ENCODE measurements around the gene WAPL. TPM values are rescaled to one million over a fixed set of nuclear protein-coding genes. Genes with fewer than 3 reads are reported as not detected.
A peak's percentile ranks its signal among the peaks of the same experiment; 100 is the strongest.
"Not testable (repeated sequence)": the region's sequence is repeated elsewhere in the genome, so short reads cannot be mapped to it uniquely, and the experiment has no call there.

Gene WAPL
- polyA plus RNA-seq, 3 donors: 8.0 to 16.6 (median 14.3) TPM

DNA sequence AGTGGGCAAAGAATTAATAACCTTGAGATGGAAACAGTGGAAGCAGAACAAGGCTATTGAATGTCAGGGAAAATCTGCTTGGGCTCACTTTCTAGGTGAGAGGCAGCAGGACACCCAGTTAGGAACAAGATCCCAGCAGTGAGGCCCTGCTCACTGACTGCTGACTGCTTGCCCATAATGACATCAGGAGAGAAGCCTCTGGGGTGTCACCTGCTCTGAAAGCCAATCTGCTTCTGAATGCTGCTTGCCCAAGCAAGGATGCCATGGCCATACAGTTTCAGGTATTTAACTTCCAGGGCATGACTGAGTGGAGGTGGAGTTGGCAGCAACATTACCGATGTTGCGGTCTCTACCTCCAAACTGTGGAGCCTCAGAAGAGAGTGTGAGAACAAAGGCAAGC, 11.7 kb upstream of the WAPL start:
- H3K27ac ChIP-seq (ENCODE audit: low read depth, low read length): no peak overlapping the region
- WGBS, 3 donors: 89 to 98% (median 94%) methylated on average over 2 of the region's 2 CpGs

DNA sequence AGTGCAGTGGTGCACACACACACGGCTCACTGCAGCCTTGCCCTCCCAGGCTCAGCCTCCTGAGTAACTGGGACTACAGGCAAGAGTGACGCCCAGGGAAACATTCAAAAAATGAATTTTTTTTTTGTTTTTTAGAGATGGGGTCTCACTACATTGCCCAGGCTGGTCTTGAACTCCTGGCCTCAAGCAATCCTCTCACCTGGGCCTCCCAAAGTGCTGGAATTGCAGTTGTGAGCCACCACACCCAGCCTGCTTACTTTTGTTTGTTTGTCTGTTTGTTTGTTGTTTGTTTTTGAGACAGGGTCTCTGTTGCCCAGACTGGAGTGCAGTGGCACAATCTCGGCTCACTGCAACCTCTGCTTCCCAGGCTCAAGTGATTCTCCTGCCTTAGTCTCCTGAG, 7.1 kb upstream of the WAPL start:
- not testable (repeated sequence) for H3K27ac ChIP-seq (ENCODE audit: low read depth, low read length)
- whole genome bisulfite sequencing, 3 donors: 63 to 90% (median 90%) methylated on average over 3 of the region's 3 CpGs

DNA sequence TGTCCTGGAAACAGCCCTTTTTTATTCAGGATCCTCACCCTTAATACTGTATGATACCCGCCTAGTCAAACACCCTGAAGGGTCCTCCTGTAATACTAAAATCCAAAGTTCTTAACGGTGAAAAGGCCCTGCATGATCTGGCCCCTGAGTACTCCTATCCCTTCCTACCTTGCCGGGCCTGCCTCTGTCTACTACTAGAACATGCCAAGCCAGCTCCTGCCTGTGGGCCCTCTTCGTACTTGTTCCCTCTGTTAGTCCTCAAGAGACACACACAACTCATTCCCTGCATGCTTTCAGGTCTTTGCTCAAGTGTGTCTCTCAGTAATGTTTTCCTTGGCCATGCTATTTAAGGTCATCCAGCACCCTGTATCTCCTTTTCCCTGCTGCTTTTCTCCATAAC, 5.0 kb upstream of the WAPL start:
- 88 to 91% (median 90%) methylated on average over 4 of the region's 4 CpGs for WGBS, 3 donors
- H3K27ac ChIP-seq (ENCODE audit: low read depth, low read length): no peak overlapping the region

DNA sequence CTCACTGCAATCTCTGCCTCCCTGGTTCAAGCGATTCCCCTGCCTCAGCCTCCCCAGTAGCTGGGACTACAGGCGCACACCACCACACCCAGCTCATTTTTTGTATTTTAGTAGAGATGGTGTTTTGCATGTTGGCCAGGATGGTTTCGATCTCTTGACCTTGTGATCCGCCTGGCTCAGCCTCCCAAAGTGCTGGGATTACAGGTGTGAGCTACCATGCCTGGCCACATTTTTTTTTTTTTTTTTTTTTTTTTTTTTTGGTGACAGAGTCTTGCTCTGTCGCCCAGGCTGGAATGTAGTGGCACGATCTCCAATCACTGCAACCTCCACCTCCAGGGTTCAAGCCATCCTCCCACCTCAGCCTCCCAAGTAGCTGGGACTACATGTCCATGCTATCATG, 4.1 kb upstream of the WAPL start:
- 97 to 99% (median 98%) methylated on average over 6 of the region's 6 CpGs for WGBS, 3 donors

DNA sequence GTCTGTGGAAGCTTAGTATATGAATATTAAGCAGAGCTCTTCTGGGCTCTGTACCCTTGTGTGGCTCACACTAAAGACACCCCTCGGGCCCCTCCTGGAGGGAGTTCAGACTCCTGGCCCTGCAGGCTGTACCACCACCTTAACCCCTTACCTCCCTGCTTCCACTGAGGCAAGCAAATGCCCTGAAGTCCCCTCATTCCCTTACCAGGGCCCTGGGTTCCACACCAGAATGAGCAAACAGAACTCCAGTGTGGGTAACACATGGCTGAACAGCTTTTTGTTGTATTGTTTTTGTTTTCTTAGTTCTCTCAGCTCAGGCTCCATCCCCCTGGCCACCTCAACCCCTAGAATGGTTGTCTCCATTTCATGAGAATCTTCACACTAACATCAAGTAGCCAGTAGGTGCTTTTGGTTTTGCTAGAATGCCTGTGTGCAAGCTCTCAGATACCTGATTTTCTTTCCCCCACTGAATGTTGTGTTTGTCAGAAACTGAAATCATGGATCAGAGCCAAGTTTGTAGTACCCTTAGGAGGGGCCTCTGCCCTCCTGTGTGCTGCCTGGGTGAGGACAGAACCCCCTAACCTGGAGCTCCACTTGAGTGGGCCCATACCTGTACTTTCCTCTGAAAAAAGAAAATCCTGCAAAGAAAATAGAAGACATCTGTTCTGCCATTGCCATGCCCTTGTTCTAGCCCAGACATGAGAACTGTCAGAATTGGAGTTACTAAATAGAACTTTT, 2.8 kb upstream of the WAPL start:
- no peak overlapping the region for H3K27ac ChIP-seq (ENCODE audit: low read depth, low read length)
- WGBS, 3 donors: 36 to 70% (median 62%) methylated on average over 1 of the region's 1 CpG

More for the DNA sequence above, 4.1 kb upstream of the WAPL start:
- H3K27ac ChIP-seq (ENCODE audit: low read depth, low read length): not testable (repeated sequence)

DNA sequence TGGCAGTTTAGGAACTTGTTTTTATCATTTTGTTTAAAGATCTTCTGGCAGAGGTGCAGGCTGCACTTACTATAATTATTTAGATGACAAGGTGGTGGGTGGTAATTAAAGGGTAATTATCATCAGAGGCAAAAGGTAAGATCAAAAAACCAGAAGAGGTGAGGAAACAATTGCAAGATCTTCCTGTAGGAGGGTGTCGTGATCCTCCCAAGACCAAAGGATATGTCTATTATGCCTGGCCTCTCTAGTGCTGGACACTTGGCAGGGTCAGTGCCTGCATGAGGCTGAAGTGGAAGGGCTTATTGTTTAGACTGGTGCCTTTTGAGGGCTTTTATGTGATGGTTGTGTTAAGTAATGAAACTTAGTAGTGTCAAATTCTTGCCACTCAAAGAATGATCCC, 1.8 kb upstream of the WAPL start:
- WGBS, 3 donors: 30 to 48% (median 48%) methylated on average over 1 of the region's 1 CpG
- H3K27ac ChIP-seq (ENCODE audit: low read depth, low read length): no peak overlapping the region

DNA sequence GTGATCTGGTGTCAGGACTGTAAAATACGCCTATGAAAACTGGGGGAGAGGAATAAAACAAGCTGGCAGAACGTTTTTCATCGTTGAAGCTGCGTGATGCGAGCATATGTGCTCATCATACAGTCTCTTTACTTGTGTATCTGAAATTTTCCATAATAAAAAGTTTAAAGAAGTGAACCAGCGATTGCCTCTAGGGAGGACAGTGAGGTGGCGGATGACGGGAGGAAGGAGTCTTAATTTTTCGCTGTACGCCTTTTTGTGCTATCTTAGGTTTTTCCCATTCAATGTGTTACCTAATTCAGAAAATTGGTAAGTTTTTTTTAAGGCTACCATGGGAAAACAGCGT, 891 bp upstream of the WAPL start:
- no peak overlapping the region for H3K27ac ChIP-seq (ENCODE audit: low read depth, low read length)

DNA sequence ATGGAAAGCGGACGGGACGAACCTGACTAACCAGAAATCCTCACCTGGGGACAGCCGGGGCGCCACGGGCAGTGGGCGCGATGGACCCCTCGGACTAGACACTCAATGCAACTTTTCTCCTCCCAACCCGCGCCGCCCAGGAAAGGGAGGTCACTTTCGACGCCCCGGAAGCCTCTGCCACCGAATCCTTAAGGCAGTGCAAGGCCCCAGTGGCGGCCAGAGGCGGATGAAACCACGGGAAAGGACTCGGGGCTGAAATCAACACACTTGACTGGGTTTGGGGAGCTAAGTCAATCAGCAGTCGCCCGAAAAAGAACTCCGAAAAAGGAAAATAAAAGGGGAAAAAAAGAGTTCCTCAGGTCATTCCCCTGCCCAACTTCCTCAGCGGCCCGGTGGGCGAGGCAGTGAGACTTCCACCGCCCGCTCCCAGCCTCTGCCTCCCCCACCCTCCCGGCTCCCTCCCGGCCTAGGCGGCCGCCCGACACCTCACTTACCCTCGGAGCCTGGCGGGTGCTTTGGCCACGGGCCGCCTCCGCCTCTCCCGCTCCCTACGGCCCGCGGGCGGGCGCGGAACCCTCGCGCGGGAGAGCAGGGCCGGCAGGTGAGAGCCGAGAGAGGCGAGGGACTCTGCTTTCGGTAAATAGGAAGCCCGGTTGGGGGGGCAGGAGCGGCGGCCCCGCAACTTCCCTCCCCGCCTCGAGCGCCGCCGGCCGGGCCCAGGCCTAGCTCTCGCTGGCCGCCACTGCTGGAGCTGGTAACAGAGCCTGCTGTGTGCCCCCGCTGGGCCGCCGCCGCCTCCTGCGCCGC, 518 bp downstream of the WAPL start:
- WGBS, 3 donors: 0 to 2% (median 0%) methylated on average over 46 to 70 of the region's 70 CpGs

More for the DNA sequence above, 891 bp upstream of the WAPL start:
- 15 to 20% (median 16%) methylated on average over 11 of the region's 11 CpGs for WGBS, 3 donors

DNA sequence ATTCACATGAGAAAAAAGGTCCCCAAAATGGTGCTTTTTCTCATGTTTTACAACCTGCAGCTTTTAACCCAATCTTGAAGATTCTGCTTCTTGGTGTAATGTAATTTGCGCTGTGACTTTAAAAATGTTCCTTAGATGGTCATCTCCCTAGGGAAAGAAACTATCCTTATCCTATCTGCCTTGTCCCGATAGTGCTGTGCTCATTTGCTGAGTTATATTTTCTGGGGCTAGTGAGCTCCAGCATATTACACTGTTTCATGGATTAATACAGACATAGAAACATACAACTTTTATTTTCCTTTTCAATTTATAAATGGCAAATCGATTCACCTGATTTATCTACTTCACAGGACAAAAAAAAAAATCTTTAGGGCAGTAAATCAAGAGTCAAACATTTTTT, 2.8 kb downstream of the WAPL start:
- H3K27ac ChIP-seq (ENCODE audit: low read depth, low read length): no peak overlapping the region
- 50 to 73% (median 60%) methylated on average over 3 of the region's 3 CpGs for WGBS, 3 donors

More for the DNA sequence above, 518 bp downstream of the WAPL start:
- peak overlapping the region; percentile 80 for H3K27ac ChIP-seq (ENCODE audit: low read depth, low read length)

DNA sequence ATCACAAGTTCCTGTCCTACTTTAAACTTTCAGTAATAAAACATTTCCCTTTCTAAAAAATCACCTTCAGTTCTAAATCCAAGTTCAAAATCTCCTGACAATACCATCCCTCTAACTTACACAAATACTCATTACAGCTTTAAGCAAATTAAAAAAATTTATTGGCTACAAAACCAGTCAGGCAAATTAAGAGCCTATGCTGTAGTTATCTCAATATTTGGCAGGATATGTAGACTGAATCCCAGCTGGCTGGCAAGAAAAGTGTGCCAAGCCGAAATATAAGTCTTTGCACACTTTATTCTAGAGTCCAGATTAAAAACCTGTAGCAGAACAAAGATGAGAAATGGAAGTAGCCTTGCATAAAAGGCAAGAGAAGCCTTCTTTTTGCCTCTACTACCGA, 9.5 kb downstream of the WAPL start:
- 33 to 72% (median 70%) methylated on average over 2 of the region's 2 CpGs for WGBS, 3 donors
- no peak overlapping the region for H3K27ac ChIP-seq (ENCODE audit: low read depth, low read length)

DNA sequence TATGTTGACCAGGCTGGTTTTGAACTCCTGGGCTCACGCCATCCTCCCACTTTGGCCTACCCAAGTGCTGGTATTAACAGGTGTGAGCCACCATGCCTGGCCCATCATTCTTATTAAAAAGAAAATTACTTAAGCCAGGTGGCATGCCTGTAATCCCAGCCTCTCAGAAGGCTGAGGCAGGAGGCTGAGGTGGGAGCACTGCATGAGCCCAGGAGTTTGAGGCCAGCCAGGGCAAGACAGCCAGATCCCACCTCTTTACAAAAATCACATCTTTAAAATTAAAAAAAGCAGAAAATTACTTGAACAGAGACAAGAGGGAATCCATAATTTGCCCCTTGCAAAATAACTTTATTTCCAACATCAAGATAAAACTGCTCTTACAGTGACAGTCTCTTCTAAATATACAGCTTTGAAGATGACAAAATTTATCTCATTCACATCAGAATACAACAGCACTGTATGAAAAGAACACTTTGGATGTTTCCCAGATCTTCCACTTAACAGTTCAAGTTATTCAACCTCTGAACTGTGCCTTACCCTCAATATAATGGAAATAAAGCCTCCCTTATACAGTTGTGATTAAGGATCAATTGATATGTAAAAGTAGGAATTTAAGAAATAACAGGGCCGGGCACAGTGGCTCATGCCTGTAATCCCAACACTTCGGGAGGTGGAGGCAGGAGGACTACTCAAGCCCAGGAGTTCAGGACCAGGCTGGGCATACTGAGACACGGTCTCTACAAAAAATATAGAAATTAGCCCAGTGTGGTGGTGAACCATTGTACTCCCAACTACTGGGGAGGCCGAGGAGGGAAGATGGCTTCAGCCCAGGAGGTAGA, 10.3 kb downstream of the WAPL start:
- 95 to 97% (median 96%) methylated on average over 5 of the region's 5 CpGs for WGBS, 3 donors
- no peak overlapping the region for H3K27ac ChIP-seq (ENCODE audit: low read depth, low read length)

DNA sequence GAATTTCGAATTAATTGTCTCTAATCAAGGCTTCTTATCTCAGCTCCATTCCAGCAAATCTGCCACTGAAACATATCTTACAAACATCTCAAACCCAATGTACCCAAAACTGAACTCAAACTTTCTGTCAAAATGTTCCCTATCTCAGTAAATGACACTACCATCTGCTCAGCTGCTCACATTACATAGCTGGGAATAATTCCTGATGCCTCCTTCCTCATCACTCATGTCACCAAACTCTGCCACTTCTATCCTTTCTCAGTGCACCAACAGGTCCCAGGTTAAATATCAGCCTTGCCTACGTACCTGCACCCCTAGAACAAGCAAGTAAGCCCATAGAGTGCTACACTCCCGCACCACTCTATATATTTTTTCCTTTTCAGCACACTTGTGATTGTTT, 12.4 kb downstream of the WAPL start:
- H3K27ac ChIP-seq (ENCODE audit: low read depth, low read length): no peak overlapping the region
- WGBS, 3 donors: 89 to 95% (median 93%) methylated on average over 3 of the region's 3 CpGs

DNA sequence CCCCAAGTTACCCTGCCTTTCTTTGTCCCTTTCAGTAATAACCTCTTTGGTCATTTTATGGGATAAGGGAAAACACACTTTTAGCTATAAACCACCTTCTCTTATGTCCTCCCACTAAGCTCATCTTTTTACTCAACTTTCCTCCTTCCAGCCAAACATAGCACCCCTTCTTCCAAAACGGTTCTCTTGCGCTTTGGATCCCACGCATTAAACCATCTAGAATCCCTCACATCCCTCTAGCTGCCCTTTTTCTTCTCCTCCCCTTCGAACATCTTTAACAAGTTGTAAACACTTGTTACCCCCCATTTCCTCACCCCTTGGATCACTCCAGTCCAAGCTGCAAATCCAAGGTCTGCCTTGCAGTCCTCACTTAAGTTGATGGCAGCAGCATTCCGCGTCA, 13.4 kb downstream of the WAPL start:
- no peak overlapping the region for H3K27ac ChIP-seq (ENCODE audit: low read depth, low read length)
- WGBS, 3 donors: 94 to 95% (median 95%) methylated on average over 6 of the region's 6 CpGs

DNA sequence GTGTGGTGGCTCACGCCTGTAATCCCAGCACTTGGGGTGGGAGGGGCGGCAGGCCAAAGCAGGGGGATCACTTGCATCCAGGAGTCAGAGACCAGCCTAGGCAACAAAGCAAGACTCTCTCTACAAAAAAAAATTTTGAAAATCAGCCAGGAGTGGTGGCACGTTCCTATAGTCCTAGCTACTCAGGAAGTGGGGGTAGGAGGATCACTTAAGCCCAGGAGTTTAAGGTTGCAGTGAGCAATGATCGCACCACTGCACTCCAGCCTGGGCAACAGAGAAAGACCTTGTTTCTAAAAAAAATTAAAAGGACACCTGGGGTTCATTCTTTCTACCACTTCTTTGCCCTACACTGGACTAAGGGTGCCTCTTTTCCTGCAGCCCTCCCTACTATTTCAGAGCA, 15.1 kb downstream of the WAPL start:
- 65 to 72% (median 71%) methylated on average over 4 of the region's 4 CpGs for WGBS, 3 donors
- H3K27ac ChIP-seq (ENCODE audit: low read depth, low read length): no peak overlapping the region

DNA sequence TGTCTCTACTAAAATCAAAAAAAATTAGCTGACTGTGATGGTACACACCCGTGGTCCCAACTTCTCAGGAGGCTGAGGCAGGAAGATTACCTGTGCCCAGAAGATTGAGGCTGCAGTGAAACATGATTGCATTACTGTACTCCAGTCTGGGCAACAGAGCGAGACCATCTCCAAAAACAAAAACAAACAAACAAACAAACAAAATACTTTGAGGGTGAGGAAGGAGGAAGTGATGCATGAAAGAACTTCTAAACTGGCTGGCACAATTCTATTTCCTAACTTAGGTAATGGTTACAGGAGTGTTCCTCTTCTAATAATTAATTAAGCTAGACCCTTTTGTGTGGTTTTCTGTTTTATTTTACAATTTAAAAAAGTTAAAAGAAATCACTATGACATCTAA, 15.5 kb downstream of the WAPL start:
- H3K27ac ChIP-seq (ENCODE audit: low read depth, low read length): no peak overlapping the region
- 60 to 77% (median 70%) methylated on average over 2 of the region's 2 CpGs for WGBS, 3 donors

DNA sequence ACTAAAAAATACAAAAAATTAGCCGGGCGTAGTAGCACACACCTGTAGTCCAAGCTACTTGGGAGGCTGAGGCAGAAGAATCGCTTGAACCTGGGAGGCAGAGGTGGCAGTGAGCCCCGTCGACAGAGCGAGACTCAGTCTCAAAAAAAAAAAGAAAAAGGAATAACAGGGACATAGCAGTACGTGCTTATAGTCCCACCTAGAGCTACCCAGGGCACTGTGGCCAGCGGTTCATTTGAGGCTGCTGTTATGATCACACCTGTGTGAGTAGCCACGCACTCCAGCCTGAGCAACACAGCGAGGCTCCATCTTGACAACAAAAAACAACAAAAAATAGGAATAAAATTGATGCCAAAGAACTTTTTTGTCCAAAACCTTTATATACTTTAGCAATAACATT, 17.1 kb downstream of the WAPL start:
- no peak overlapping the region for H3K27ac ChIP-seq (ENCODE audit: low read depth, low read length)
- WGBS, 3 donors: 93 to 97% (median 96%) methylated on average over 10 of the region's 10 CpGs

DNA sequence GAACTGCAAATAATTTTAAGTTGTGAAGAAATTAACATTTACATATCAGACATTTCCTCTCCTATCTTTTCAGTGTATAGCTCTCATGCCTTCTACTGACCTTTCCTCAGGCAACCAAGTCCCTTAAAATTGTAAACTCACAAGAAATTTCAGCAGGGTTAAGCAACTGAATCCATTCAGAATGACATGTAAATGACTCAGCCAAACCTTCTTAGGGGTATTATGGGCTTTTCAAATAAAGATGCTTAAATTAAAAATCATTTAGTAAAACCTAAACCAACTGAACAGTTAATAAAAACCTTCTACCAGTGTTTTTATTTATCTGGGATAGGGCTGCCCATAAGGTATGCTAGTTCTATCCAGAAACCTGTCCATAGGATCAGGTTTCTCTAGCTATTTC, 20.7 kb downstream of the WAPL start:
- no peak overlapping the region for H3K27ac ChIP-seq (ENCODE audit: low read depth, low read length)

DNA sequence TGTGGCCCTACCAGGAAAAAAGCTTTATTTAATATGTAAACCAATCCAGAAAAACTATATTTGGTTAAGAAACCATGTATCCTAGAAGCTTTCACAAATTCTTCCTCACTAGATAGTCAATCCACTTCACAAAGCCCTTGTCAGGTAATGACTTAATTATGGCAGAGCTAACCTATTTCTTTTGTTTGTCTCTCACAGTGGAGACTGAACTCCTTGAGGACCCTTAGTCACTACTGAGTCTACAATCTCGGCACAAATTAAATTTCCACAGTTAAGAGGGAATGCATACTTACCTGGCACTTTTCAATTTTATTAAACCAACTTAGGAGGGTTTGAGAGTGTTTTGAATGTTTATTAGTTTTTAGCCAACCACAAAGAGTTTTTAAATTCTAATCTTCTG, 23.0 kb downstream of the WAPL start:
- 85 to 93% (median 92%) methylated on average over 1 of the region's 1 CpG for WGBS, 3 donors

DNA sequence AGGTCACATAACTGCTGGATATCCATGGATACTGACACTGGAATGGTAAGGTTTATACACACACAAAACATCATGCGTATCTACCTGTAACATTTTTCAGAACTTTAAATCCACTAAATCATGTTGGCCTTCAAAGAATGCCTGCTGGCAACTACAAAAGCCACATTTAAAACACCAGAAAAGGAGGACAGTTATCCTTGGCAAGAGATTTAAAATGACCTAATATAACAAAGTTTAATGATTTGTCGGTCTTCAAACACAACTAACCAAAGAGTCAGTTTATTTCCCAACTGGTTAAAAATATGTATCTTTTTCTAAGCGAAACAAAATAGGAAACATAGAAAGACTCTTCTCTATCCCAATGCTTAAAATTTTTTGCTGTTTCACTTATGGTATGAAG, 24.0 kb downstream of the WAPL start:
- H3K27ac ChIP-seq (ENCODE audit: low read depth, low read length): no peak overlapping the region
- 58 to 81% (median 79%) methylated on average over 3 of the region's 3 CpGs for WGBS, 3 donors

More for the DNA sequence above, 23.0 kb downstream of the WAPL start:
- no peak overlapping the region for H3K27ac ChIP-seq (ENCODE audit: low read depth, low read length)

Data from adipose tissue (tissue), 3 donors.